Activated CD8-positive, alpha-beta memory T cell treated with anti-CD3 and anti-CD28 coated beads, Interleukin-2, amount 50 U/mL, for 4 hours (primary cell): ENCODE data around the gene HOXC13.

Experiments
- DNase-seq: peaks from one replicate; pipeline ENCODE4 v3.0.0-alpha.2; 2020

Gene HOXC13

GRCh38 chr12:53938326-53939140 is at the start of gene HOXC13:
HOXC13 (plus strand) TSS chr12:53938831; CDS start chr12:53938907, 76 bp downstream.
- DNase-seq = no peak

- DNase-seq = no peak
These were observed 48.5 kb upstream of the HOXC13 start for GRCh38 chr12:53890081-53890480.

- no peak for DNase-seq
These were observed 45.8 kb upstream of the HOXC13 start for GRCh38 chr12:53892762-53893395.

GRCh38 chr12:53899230-53899629 is 39.4 kb upstream of the HOXC13 start:
- DNase-seq = no peak

- no peak for DNase-seq
These were observed 31.5 kb upstream of the HOXC13 start for GRCh38 chr12:53907103-53907502.

- no peak for DNase-seq
These were observed 21.6 kb upstream of the HOXC13 start for GRCh38 chr12:53916788-53917655.

- no peak for DNase-seq
These were observed 13.9 kb upstream of the HOXC13 start for GRCh38 chr12:53924521-53925405.

- no peak for DNase-seq
These were observed 11.2 kb upstream of the HOXC13 start for GRCh38 chr12:53927220-53928029.

- no peak for DNase-seq
These were observed 10.4 kb upstream of the HOXC13 start for GRCh38 chr12:53928054-53928835.

- no peak for DNase-seq
These were observed 9.1 kb upstream of the HOXC13 start for GRCh38 chr12:53929527-53929926.

- no peak for DNase-seq
These were observed 7.9 kb upstream of the HOXC13 start for GRCh38 chr12:53930591-53931255.

- DNase-seq = no peak
These were observed 6.6 kb upstream of the HOXC13 start for GRCh38 chr12:53931844-53932581.

- no peak for DNase-seq
These were observed 5.7 kb upstream of the HOXC13 start for GRCh38 chr12:53932915-53933314.

GRCh38 chr12:53935383-53936341 is 3.0 kb upstream of the HOXC13 start:
- DNase-seq = no peak

- DNase-seq = no peak
These were observed 1.5 kb upstream of the HOXC13 start for GRCh38 chr12:53937099-53937498.

GRCh38 chr12:53937596-53938325 is 870 bp upstream of the HOXC13 start:
- no peak for DNase-seq
